ENCODE results near the gene KDELR1.

Gene KDELR1

DNA sequence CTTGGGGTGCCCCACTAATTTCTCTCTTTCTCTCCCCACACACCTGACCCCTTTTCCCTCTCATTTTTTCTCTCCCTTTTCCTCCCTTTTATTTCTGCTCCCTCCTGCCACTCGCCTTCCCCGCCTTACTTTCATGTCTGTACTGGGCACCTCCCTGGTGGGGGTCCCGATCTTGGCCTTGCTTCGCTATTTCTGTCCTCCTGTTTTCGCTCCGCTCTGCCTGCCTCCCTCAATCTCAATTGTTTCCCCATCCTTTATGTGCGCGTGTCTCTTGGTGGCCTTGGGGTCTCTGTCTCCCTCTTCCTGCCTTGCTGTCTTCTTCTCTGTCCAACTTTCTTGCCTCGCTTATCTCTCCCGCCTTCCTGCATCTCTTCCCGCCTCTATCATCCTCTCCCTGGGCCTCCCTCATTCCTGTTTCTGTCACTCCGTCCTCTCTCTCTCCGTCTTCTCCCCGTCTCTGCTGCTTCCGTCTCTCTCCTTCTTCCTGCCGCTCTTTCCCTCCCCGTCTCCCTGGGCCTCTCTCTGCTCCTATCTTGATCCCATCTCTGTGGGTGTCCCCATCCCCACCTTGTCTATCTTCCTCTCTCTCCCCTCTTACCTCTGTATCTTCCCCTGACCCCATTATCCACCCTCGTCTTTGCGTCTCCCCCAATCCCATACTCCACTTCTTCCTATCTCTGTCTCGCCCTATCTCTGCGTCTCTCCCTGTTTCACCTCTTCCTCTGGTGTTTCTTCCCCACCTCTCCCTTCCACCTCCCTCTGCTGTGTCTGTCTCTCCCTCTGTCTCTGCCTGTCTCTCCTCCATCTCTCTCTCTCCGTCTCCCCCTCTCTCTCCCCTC lies 6.1 kb upstream of the KDELR1 start:
- DNase-seq (ENCODE audit: extremely low read depth, low read depth) = no peak
- TF ChIP-seq, protein P1, sequence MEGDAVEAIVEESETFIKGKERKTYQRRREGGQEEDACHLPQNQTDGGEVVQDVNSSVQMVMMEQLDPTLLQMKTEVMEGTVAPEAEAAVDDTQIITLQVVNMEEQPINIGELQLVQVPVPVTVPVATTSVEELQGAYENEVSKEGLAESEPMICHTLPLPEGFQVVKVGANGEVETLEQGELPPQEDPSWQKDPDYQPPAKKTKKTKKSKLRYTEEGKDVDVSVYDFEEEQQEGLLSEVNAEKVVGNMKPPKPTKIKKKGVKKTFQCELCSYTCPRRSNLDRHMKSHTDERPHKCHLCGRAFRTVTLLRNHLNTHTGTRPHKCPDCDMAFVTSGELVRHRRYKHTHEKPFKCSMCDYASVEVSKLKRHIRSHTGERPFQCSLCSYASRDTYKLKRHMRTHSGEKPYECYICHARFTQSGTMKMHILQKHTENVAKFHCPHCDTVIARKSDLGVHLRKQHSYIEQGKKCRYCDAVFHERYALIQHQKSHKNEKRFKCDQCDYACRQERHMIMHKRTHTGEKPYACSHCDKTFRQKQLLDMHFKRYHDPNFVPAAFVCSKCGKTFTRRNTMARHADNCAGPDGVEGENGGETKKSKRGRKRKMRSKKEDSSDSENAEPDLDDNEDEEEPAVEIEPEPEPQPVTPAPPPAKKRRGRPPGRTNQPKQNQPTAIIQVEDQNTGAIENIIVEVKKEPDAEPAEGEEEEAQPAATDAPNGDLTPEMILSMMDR (IDR thresholded peaks at IDR 0.05; ENCODE audit: low read depth, low read length) = no peak

DNA sequence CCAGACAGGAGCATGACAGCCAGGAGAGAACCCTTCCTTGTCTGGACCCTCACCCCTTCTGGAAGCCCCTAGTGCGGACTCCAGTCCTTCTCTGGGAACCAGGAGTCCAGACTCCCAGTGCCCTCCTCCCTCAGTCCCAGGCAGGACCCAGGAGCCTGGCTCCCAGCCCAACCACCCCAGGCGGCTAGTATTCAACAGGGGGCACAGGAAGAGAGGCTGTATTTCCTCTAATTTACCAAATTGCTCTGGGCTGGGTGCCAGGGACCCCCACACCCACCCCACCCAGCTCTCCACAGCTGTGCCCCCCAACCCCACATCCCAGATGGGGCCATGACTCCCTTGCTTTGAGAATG lies 5.4 kb upstream of the KDELR1 start:
- TF ChIP-seq, protein P1 (IDR thresholded peaks at IDR 0.05; ENCODE audit: low read depth, low read length) = no peak
- DNase-seq (ENCODE audit: extremely low read depth, low read depth) = no peak

DNA sequence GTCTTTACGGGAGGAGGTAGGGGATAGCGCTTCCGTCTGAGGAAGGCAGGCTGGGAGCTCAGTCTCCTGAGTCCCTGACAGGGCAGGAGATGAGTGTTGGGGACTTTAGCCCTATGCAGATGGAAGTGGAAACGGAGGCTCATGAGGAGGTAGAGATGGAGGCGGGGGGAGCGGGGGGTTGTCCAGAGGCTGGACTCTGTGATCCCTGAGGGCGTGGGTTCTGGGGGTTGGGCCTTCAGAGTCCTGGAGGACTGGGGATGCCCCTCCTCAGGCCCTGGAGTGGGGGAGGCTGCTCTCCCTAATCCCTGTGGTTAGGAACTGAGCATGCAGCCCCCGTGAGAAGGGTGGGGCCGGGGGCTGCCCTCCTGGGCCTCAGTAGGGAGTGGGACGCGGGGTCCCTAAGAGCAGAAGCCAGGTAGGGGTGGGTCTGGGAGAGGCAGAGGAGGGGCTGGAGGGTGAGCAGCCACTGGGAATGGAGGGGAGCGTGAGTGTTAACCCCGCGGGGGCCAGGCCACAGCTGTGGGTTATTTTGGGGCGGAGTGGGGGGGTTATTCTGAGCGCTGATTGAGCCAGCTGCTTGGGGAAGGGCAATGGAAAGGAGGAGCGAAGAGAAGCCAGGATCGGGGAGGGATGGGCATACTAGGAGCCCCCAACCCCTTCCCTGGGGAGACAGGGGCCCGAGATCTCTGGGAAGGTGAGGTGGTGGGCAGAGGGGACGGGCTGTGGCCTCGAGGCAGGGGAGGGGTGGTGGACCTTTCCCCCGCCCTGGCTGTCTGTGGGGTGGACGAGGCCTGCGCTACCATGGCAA lies 4.9 kb upstream of the KDELR1 start:
- TF ChIP-seq, protein P1 (IDR thresholded peaks at IDR 0.05; ENCODE audit: low read depth, low read length) = no peak
- no peak for DNase-seq (ENCODE audit: extremely low read depth, low read depth)

DNA sequence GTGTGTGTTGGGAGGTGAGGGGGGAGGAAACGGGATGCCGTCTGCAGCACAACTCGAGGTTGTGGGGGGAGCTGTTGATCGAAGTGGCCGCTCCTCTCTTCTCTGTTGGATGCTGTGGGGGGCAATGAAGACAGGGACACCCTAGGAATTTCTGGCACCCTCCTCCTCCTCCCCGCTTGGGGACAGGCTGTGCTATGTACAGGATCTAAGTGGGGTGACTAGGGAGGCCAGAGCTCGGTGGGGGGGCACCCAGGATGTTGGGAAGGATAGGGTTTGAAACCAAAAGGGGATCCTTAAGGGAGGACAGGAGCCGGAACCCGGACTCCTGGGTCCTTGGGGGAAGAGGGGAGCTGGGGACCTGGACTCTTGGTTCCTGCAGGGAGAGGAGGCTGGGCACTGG lies 4.1 kb upstream of the KDELR1 start:
- TF ChIP-seq, protein P1 (IDR thresholded peaks at IDR 0.05; ENCODE audit: low read depth, low read length) = no peak
- no peak for DNase-seq (ENCODE audit: extremely low read depth, low read depth)

DNA sequence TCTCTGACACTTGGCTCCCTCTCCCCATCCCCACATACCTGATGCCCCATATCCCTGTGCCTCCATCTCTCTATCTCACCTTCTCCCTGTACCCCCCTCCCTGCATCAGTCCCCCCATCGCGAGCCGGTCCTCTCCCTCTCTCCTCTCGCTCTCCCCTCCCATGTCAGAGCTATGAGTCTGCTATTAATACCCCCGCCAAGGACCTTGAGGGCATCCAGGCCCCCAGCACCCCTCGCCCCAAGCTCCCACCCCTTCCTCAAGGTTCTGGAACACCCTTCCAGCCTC lies 3.8 kb upstream of the KDELR1 start:
- TF ChIP-seq, protein P1 (IDR thresholded peaks at IDR 0.05; ENCODE audit: low read depth, low read length) = no peak
- no peak for DNase-seq (ENCODE audit: extremely low read depth, low read depth)

DNA sequence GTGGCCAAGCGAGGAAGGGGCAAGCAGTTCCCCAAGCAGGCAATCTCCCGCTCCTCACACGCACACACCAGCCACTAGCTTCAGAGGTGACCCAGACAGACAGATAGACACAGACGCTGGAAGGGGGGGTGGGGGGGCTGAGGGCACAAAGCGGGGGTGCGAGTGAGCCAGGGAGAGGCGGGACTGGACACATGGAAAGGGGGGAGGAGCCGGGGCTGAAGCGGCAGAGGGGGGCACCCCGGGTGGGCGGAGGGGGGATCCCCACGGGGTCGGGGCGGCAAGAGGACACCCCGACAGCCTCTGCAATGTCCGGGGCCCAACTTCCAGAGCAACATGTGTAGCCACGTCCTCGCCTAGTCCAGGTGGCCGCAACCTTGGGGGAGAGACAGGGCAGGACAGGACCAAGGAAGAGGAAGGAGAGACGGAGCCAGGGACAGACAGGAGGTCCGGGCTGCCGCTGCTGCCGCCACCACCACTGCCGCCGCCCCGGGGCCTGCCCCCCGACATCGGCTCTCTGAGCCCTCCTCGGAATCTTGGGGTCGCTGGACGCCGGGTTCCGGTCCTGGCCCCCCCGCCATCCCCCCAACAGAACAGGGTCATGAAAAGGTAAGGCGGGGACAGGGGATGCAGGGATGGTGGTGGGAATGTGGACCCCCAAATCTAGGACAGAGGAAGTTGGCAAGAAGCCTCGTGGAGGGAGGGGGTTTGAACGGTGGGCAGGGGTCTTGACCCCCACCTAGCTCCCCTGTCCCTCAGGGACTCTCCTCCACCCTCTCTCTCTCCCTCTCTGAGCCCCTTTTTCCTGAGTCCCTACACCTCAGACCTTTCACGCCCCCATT lies 3.2 kb upstream of the KDELR1 start:
- TF ChIP-seq, protein P1 (IDR thresholded peaks at IDR 0.05; ENCODE audit: low read depth, low read length) = no peak
- no peak for DNase-seq (ENCODE audit: extremely low read depth, low read depth)
